HL-60 (cell line): ENCODE measurements around the gene CYP4F3.

Source experiments
- CTCF ChIP-seq: IDR thresholded peaks from one replicate; pipeline ENCODE4 v1.5.1; 2011; ENCODE audit warnings: low read length, control low read depth, inconsistent platforms; ENCODE audit not compliant: insufficient read depth
- GABPA ChIP-seq: IDR thresholded peaks from 2 replicates; pipeline ENCODE4 v1.6.1; 2012; ENCODE audit warnings: low read depth
- POLR2AphosphoS5 ChIP-seq: IDR thresholded peaks from 2 replicates; pipeline ENCODE4 v1.6.1; 2012; ENCODE audit warnings: low read depth
- REST ChIP-seq: IDR thresholded peaks from 2 replicates; pipeline ENCODE4 v1.6.1; 2012; ENCODE audit warnings: low read depth; ENCODE audit not compliant: insufficient replicate concordance
- SPI1 ChIP-seq: IDR thresholded peaks from 2 replicates; pipeline ENCODE4 v1.6.1; 2012; ENCODE audit warnings: low read depth, mild to moderate bottlenecking, borderline replicate concordance

DNA sequence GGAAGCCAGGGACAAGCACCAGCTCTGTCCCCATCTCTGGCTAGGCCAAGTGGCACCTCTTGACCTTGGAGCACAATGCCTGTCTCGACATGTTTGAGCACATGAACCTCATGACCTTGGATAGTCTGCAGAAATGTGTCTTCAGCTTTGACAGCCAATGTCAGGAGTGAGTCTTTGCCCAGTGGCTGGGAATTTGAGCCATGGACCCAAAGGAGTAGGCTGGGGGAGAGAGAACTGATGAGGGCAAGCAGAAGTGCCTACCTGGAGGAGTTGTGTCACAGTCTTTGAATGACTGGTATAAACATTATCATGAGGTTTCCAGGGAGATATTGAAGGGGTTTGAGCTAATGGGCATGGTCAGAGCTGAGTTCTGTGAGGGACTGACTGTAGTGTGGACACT is 25.5 kb downstream of the CYP4F3 start:
- TF ChIP-seq CTCF (no peak), POLR2AphosphoS5 (no peak), REST (no peak), GABPA (no peak), SPI1 (no peak)
